Measurements from ENCODE around the gene TMPRSS7.

DNA sequence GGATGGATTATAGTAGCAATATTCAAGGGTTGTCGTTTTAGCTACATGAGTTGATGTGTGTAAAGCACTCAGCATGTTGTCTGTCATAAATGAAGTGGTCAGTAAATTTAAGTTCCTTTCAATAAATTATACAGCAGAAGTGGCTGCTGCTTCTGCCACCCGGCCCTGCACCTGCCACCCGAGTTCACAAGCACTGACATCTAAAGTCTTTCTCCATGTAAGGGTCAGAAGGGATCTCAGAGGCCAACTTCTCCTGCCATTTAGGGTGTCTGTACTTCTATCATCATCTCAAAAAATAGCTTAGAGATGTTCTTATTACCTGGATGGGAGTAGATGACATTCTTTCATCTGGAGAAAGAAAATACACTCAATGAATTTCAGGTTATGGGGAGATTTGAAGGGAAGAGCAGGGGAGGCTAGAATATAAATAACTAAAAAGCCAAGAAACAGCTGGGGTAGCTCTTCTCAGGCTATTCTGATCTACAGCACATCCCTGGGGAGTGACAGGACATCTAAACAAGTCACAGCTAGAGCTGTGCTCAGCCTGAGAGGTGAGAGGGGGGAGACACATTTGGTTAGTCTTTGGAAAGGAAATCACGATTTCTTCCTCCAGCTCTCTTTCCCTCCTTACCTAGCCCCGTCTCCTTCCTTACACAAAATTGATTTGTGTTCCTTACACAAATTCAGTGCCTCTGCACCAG is 90.5 kb downstream of the TMPRSS7 start:
- TF ChIP-seq CTCF (IDR thresholded peaks at IDR 0.05; ENCODE audit: low read depth, low read length) (no peak), EZH2phosphoT487 (IDR thresholded peaks at IDR 0.05; ENCODE audit: low read depth) (no peak)
